Activated naive CD8-positive, alpha-beta T cell (primary cell): Measurements from ENCODE around the gene SLC4A1AP.
"Not testable (repeated sequence)": the region's sequence is repeated elsewhere in the genome, so short reads cannot be mapped to it uniquely, and the experiment has no call there.

Experiments used
- H3K27ac Mint-ChIP-seq: one replicate; pipeline ENCODE4 v1.8.0; 2021; ENCODE audit warnings: mixed read lengths
- H3K27me3 Mint-ChIP-seq: one replicate; pipeline ENCODE4 v1.8.0; 2021; ENCODE audit warnings: mixed read lengths
- H3K36me3 Mint-ChIP-seq: one replicate; pipeline ENCODE4 v1.8.0; 2021; ENCODE audit warnings: mixed read lengths
- H3K4me1 Mint-ChIP-seq: one replicate; pipeline ENCODE4 v1.8.0; 2021; ENCODE audit warnings: low read depth, mixed read lengths
- H3K4me3 Mint-ChIP-seq: one replicate; pipeline ENCODE4 v1.8.0; 2021; ENCODE audit warnings: mild to moderate bottlenecking, mixed read lengths
- H3K9me3 Mint-ChIP-seq: one replicate; pipeline ENCODE4 v1.8.0; 2021; ENCODE audit warnings: low read depth, mixed read lengths

Gene SLC4A1AP

GRCh38 chr2:27663285-27664153 is at the start of gene SLC4A1AP, which contains the start of gene SUPT7L:
Gene SLC4A1AP, plus strand, starts transcription at chr2:27663889. Its CDS starts 26 bp downstream, at chr2:27663915.
Gene SUPT7L, minus strand, starts transcription at chr2:27663614. Its CDS starts 1,422 bp downstream, at chr2:27662192.
- Mint-ChIP-seq H3K4me3 (peak within 1 kb of the TSS; percentile 99), H3K9me3 (no peaks in the 10 kb centered on the region), H3K27me3 (no peaks in the 10 kb centered on the region), H3K36me3 (peaks cover 10% of the 10 kb centered on the region), H3K27ac (peak within 1 kb of the TSS; percentile 100), H3K4me1 (peaks cover 53% of the 10 kb centered on the region)

- Mint-ChIP-seq H3K27me3 (no peaks in the 10 kb centered on the region), H3K36me3 (peaks cover 17% of the 10 kb centered on the region), H3K9me3 (no peaks in the 10 kb centered on the region), H3K4me1 (no peaks in the 10 kb centered on the region), H3K4me3 (no peak overlapping the region), H3K27ac (no peak overlapping the region)
Measured at GRCh38 chr2:27613985-27614384, 49.7 kb upstream of the SLC4A1AP start.

GRCh38 chr2:27615316-27615715 is 48.4 kb upstream of the SLC4A1AP start:
- Mint-ChIP-seq H3K9me3 (no peaks in the 10 kb centered on the region), H3K4me1 (no peaks in the 10 kb centered on the region), H3K4me3 (no peak overlapping the region), H3K27ac (no peak overlapping the region), H3K36me3 (peaks cover 17% of the 10 kb centered on the region), H3K27me3 (no peaks in the 10 kb centered on the region)

GRCh38 chr2:27621524-27621923 is 42.2 kb upstream of the SLC4A1AP start:
- H3K27me3 Mint-ChIP-seq = no peaks in the 10 kb centered on the region
- peak overlapping the region; percentile 46 for H3K27ac Mint-ChIP-seq
- H3K9me3 Mint-ChIP-seq = no peaks in the 10 kb centered on the region
- peaks cover 11% of the 10 kb centered on the region for H3K36me3 Mint-ChIP-seq
- H3K4me3 Mint-ChIP-seq = no peak overlapping the region
- no peaks in the 10 kb centered on the region for H3K4me1 Mint-ChIP-seq

- no peaks in the 10 kb centered on the region for H3K27me3 Mint-ChIP-seq
- peaks cover 4% of the 10 kb centered on the region for H3K36me3 Mint-ChIP-seq
- H3K27ac Mint-ChIP-seq = no peak overlapping the region
- H3K4me3 Mint-ChIP-seq = no peak overlapping the region
- peaks cover 11% of the 10 kb centered on the region for H3K4me1 Mint-ChIP-seq
- H3K9me3 Mint-ChIP-seq = no peaks in the 10 kb centered on the region
Measured at GRCh38 chr2:27622921-27623384, 40.7 kb upstream of the SLC4A1AP start.

- no peak overlapping the region for H3K4me3 Mint-ChIP-seq
- no peaks in the 10 kb centered on the region for H3K9me3 Mint-ChIP-seq
- H3K36me3 Mint-ChIP-seq = peaks cover 2% of the 10 kb centered on the region
- H3K4me1 Mint-ChIP-seq = peaks cover 15% of the 10 kb centered on the region
- H3K27ac Mint-ChIP-seq = peak overlapping the region; percentile 31
- H3K27me3 Mint-ChIP-seq = no peaks in the 10 kb centered on the region
Measured at GRCh38 chr2:27624943-27625342, 38.7 kb upstream of the SLC4A1AP start.

- not testable (repeated sequence) for H3K4me3 Mint-ChIP-seq, H3K36me3 Mint-ChIP-seq, H3K9me3 Mint-ChIP-seq, H3K27ac Mint-ChIP-seq, H3K27me3 Mint-ChIP-seq
- H3K4me1 Mint-ChIP-seq = peaks cover 23% of the 10 kb centered on the region
Measured at GRCh38 chr2:27626323-27626722, 37.4 kb upstream of the SLC4A1AP start.

- H3K27ac Mint-ChIP-seq, H3K27me3 Mint-ChIP-seq, H3K36me3 Mint-ChIP-seq, H3K4me3 Mint-ChIP-seq, H3K9me3 Mint-ChIP-seq: not testable (repeated sequence)
- H3K4me1 Mint-ChIP-seq = peaks cover 29% of the 10 kb centered on the region
Measured at GRCh38 chr2:27626921-27627320, 36.8 kb upstream of the SLC4A1AP start.

- H3K36me3 Mint-ChIP-seq = peaks cover 9% of the 10 kb centered on the region
- no peak overlapping the region for H3K27ac Mint-ChIP-seq
- H3K4me3 Mint-ChIP-seq = no peak overlapping the region
- peaks cover 36% of the 10 kb centered on the region for H3K4me1 Mint-ChIP-seq
- no peaks in the 10 kb centered on the region for H3K9me3 Mint-ChIP-seq
- H3K27me3 Mint-ChIP-seq = no peaks in the 10 kb centered on the region
Measured at GRCh38 chr2:27627963-27628766, 35.5 kb upstream of the SLC4A1AP start.

- Mint-ChIP-seq H3K9me3 (no peaks in the 10 kb centered on the region), H3K27me3 (no peaks in the 10 kb centered on the region), H3K27ac (no peak within 1 kb of the TSS), H3K36me3 (peaks cover 10% of the 10 kb centered on the region), H3K4me3 (no peak within 1 kb of the TSS), H3K4me1 (peaks cover 36% of the 10 kb centered on the region)
Measured at GRCh38 chr2:27628767-27629709, 34.7 kb upstream of the SLC4A1AP start, which contains the start of the genes CCDC121 and GPN1. Gene CCDC121, minus strand, starts transcription at chr2:27629012. Its CDS starts 1,213 bp downstream, at chr2:27627799. Gene GPN1, plus strand, starts transcription at chr2:27629050. Its CDS starts 9 bp downstream, at chr2:27629059.

GRCh38 chr2:27630257-27630656 is 33.4 kb upstream of the SLC4A1AP start:
- peaks cover 39% of the 10 kb centered on the region for H3K4me1 Mint-ChIP-seq
- H3K27ac Mint-ChIP-seq = peak overlapping the region; percentile 46
- not testable (repeated sequence) for H3K9me3 Mint-ChIP-seq, H3K27me3 Mint-ChIP-seq, H3K4me3 Mint-ChIP-seq
- H3K36me3 Mint-ChIP-seq = peaks cover 17% of the 10 kb centered on the region

GRCh38 chr2:27634291-27634690 is 29.4 kb upstream of the SLC4A1AP start:
- Mint-ChIP-seq H3K4me1 (peaks cover 49% of the 10 kb centered on the region), H3K9me3 (no peaks in the 10 kb centered on the region), H3K4me3 (no peak overlapping the region), H3K36me3 (peaks cover 24% of the 10 kb centered on the region), H3K27me3 (no peaks in the 10 kb centered on the region), H3K27ac (no peak overlapping the region)

- H3K36me3 Mint-ChIP-seq = peaks cover 27% of the 10 kb centered on the region
- no peak overlapping the region for H3K4me3 Mint-ChIP-seq
- peaks cover 41% of the 10 kb centered on the region for H3K4me1 Mint-ChIP-seq
Measured at GRCh38 chr2:27636766-27637165, 26.9 kb upstream of the SLC4A1AP start.

GRCh38 chr2:27638037-27638637 is 25.6 kb upstream of the SLC4A1AP start:
- H3K36me3 Mint-ChIP-seq = peaks cover 24% of the 10 kb centered on the region
- peak overlapping the region; percentile 98 for H3K27ac Mint-ChIP-seq
- peak overlapping the region; percentile 85 for H3K4me3 Mint-ChIP-seq
- no peaks in the 10 kb centered on the region for H3K9me3 Mint-ChIP-seq
- H3K27me3 Mint-ChIP-seq = no peaks in the 10 kb centered on the region
- H3K4me1 Mint-ChIP-seq = peaks cover 33% of the 10 kb centered on the region

More at GRCh38 chr2:27636766-27637165, 26.9 kb upstream of the SLC4A1AP start:
- H3K27me3 Mint-ChIP-seq = no peaks in the 10 kb centered on the region
- H3K9me3 Mint-ChIP-seq = no peaks in the 10 kb centered on the region
- H3K27ac Mint-ChIP-seq = no peak overlapping the region
